B cell (primary cell): ENCODE results near the gene SLC26A1. TPM values are rescaled to one million over a fixed set of nuclear protein-coding genes. Genes with fewer than 3 reads are reported as not detected.

Experiments used
- ATAC-seq: fragments of 200-7000 bp; cut with Tn5 transposase; one replicate; pipeline ENCODE4 v1.10.0; 2021; ENCODE audit warnings: low read depth, mild to moderate bottlenecking, moderate number of reproducible peaks, moderate library complexity
- CTCF ChIA-PET: fragments of 350-600 bp; sonication (Branson Sonifier 250); formaldehyde crosslinking; loops from one replicate; lab custom pipeline; 2021; ENCODE audit warnings: antibody characterized with exemption, inconsistent platforms; lab: Charles Lee
- POLR2A ChIA-PET: fragments of 350-600 bp; sonication (Branson Sonifier 250); formaldehyde crosslinking; loops from one replicate; lab custom pipeline; 2021; ENCODE audit warnings: antibody characterized with exemption; lab: Charles Lee
- DNase-seq: peaks from one replicate; pipeline ENCODE4 v3.0.0; 2013
- H2AFZ ChIP-seq: 2 replicates; pipeline ENCODE4 v1.6.1; 2012; ENCODE audit warnings: mild to moderate bottlenecking, low read depth, low read length; ENCODE audit not compliant: insufficient read depth, poor library complexity, severe bottlenecking
- H3K27ac ChIP-seq, 2 donors: 1 replicate in 1 of 2; 2 replicates in 1 of 2; pipeline ENCODE4 v1.5.1; 2012 to 2013; ENCODE audit warnings: low read length in 2 of 2, mild to moderate bottlenecking in 2 of 2, moderate library complexity in 1 of 2
- H3K27me3 ChIP-seq, 4 experiments: fragments of 200-600 bp in 1 of 4; sonication (generic) in 1 of 4; replicated peaks in 1 of 4; 1 replicate in 2 of 4; 2 replicates in 2 of 4; pipeline versions ENCODE4 v1.6.1 to v1.7.0; 2013 to 2016; ENCODE audit warnings: low read length in 3 of 4, mild to moderate bottlenecking in 2 of 4, mixed read lengths in 1 of 4, moderate library complexity in 1 of 4; ENCODE audit not compliant: insufficient read depth in 4 of 4, control insufficient read depth in 3 of 4; ENCODE audit errors: control extremely low read depth in 1 of 4
- H3K36me3 ChIP-seq, 2 experiments: replicated peaks in 1 of 2; 1 replicate in 1 of 2; 2 replicates in 1 of 2; pipeline versions ENCODE4 v1.6.1 to v1.7.1; 2013; ENCODE audit warnings: low read length in 1 of 2; ENCODE audit not compliant: insufficient read depth in 2 of 2, control insufficient read depth in 1 of 2; ENCODE audit errors: control extremely low read depth in 1 of 2, extremely low read depth in 1 of 2
- H3K4me1 ChIP-seq, 2 donors: fragments of 200-600 bp in 1 of 2; sonication (generic) in 1 of 2; 1 replicate in 1 of 2; 2 replicates in 1 of 2; pipeline versions ENCODE4 v1.5.1 to v1.6.1; 2013 to 2017; ENCODE audit warnings: low read length in 2 of 2; ENCODE audit not compliant: control insufficient read depth in 2 of 2, insufficient read depth in 2 of 2
- H3K4me2 ChIP-seq: replicated peaks from 2 replicates; pipeline ENCODE3; 2012; ENCODE audit warnings: mild to moderate bottlenecking, low read depth, low read length; ENCODE audit not compliant: poor library complexity, severe bottlenecking
- H3K4me3 ChIP-seq, 5 experiments: fragments of 200-600 bp in 1 of 5; sonication (generic) in 1 of 5; 1 replicate in 3 of 5; 2 replicates in 2 of 5; pipeline versions ENCODE4 v1.5.1 to v1.7.0; 2011 to 2016; ENCODE audit warnings: low read length in 4 of 5, mild to moderate bottlenecking in 4 of 5, low read depth in 2 of 5, control low read depth in 1 of 5, moderate library complexity in 1 of 5; ENCODE audit not compliant: insufficient read depth in 1 of 5; ENCODE audit errors: control extremely low read depth in 1 of 5, extremely low read depth in 1 of 5
- H3K79me2 ChIP-seq: fragments of 200-600 bp; sonication (generic); one replicate; pipeline ENCODE4 v1.6.0; 2016; ENCODE audit warnings: low read length; ENCODE audit not compliant: control insufficient read depth, insufficient read depth
- H3K9ac ChIP-seq: fragments of 200-600 bp; sonication (generic); 2 replicates; pipeline ENCODE4 v1.6.1; 2017; ENCODE audit warnings: mild to moderate bottlenecking, low read length, moderate library complexity
- H3K9me3 ChIP-seq, 3 donors: one replicate each; pipeline versions ENCODE4 v1.6.1 to v1.7.1; 2013; ENCODE audit warnings: low read length in 2 of 3; ENCODE audit not compliant: control insufficient read depth in 2 of 3, insufficient read depth in 1 of 3; ENCODE audit errors: control extremely low read depth in 1 of 3
- H4K20me1 ChIP-seq: 2 replicates; pipeline ENCODE4 v1.6.0; 2012; ENCODE audit warnings: mild to moderate bottlenecking, low read length; ENCODE audit not compliant: insufficient read depth, control insufficient read depth, poor library complexity, severe bottlenecking
- H3K27ac Mint-ChIP-seq: one replicate; pipeline ENCODE4 v1.8.0; 2021; ENCODE audit warnings: mixed read lengths
- H3K27me3 Mint-ChIP-seq: one replicate; pipeline ENCODE4 v1.8.0; 2021; ENCODE audit warnings: mixed read lengths
- H3K4me1 Mint-ChIP-seq: one replicate; pipeline ENCODE4 v1.8.0; 2021; ENCODE audit warnings: mixed read lengths
- H3K4me3 Mint-ChIP-seq: one replicate; pipeline ENCODE4 v1.8.0; 2021; ENCODE audit warnings: mixed read lengths
- H3K9me3 Mint-ChIP-seq: one replicate; pipeline ENCODE4 v1.8.0; 2022; ENCODE audit warnings: mixed read lengths; ENCODE audit not compliant: insufficient read depth
- WGBS: methylation state at CpG from one replicate; pipeline ENCODE4 v1.1.5; 2013; ENCODE audit warnings: missing lambda C conversion rate; ENCODE audit not compliant: insufficient coverage; 5-methylcytosine and 5-hydroxymethylcytosine counted together
- intact Hi-C: fragments of 100-400 bp; cut with micrococcal nuclease; formaldehyde crosslinking; loops from one replicate; pipeline ENCODE4 v1.10.0; 2022
- polyA plus RNA-seq: library from polyadenylated mRNA; depleted of rRNA; stranded (reverse); fragments of >200 nt; gene quantifications from 2 replicates; pipeline ENCODE4 v1.2.3, GENCODE V29; 2012
- total RNA-seq, 2 donors: library from RNA; stranded (reverse); fragments of 120-200 nt in 1 of 2; gene quantifications; 1 replicate in 1 of 2; 2 replicates in 1 of 2; pipeline versions ENCODE4 v1.2.3 to v1.2.4, GENCODE V29; 2013 to 2022
- TF ChIP-seq, protein P1 (sequence below): fragments of 200-600 bp; IDR thresholded peaks from one replicate; pipeline ENCODE4 v1.8.0; 2022; ENCODE audit warnings: antibody characterized with exemption, mild to moderate bottlenecking

The SLC26A1 gene
- total and polyA plus RNA-seq, 2 donors (not counting 1 experiment from before 2014, with no cell fraction given) = 0.03 to 1.1 TPM

DNA sequence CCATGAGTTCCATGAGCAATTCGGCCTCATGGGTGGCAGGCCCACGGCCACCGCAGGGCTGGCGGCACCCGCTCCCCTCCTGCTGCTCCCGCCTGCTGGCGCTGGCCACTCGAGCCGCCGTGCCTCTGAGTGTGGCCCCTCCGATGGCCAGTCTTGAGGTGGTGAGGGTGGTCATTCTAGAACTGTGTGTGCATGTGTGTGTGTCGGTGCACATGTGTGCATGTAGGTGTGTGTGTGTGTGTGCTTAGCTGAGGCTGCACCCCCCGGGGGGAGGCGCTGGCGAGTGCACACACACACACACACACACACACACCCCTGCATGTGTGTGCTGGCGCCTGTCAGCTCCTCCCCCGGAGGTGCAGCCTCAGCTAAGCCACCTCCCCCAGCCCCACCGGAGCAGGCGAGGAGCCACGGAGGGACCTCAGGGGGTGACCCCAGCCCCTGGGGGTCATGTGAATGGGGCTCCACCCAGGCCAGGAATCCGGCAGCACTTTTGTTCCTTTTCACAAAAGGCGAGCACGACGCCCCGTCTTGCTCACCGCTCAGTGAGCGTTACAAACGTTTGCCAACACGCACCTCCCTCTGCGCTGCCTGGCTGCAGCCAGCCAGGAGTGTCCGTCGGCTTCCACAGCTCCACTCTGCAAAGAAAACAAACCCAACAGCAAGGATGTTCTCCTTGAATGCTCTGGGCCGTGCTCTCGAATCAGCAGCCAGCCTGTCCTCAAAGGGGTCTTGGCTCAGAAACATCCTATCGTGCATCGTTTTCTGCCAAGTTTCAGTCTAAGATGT is 48.1 kb upstream of the SLC26A1 start:
- ATAC-seq = no peak
- no peak overlapping the region for H3K27ac ChIP-seq

More for the DNA sequence above, 48.1 kb upstream of the SLC26A1 start:
- 72% methylated on average over 34 of the region's 36 CpGs for WGBS
- Histone ChIP-seq H3K4me2 (no peak overlapping the region), H3K9ac (no peak overlapping the region), H2AFZ (no peak overlapping the region), H3K79me2 (no peaks in the 10 kb centered on the region), H3K9me3 (peaks cover 0 to 2% (median 0%) of the 10 kb centered on the region in 3 donors), H3K4me3 (no peak overlapping the region), H3K36me3 (no peaks in the 10 kb centered on the region), H3K27me3 (peaks cover 0 to 24% (median 10%) of the 10 kb centered on the region in 4 experiments), H4K20me1 (no peaks in the 10 kb centered on the region), H3K4me1 (peaks cover 0 to 10% of the 10 kb centered on the region in 2 donors)
- no peak for DNase-seq
- ChIA-PET POLR2A (interaction anchor here (0.6 kb wide), 1 partner anchor 154 kb away, joined by 3 read pairs; no protein-coding TSS in a partner anchor), CTCF (no interaction called here)
- H3K4me1 Mint-ChIP-seq = no peaks in the 10 kb centered on the region
- peaks cover 9% of the 10 kb centered on the region for H3K27me3 Mint-ChIP-seq
- no peak overlapping the region for H3K4me3 Mint-ChIP-seq
- intact Hi-C loops = no loop called here
- TF ChIP-seq, protein P1, sequence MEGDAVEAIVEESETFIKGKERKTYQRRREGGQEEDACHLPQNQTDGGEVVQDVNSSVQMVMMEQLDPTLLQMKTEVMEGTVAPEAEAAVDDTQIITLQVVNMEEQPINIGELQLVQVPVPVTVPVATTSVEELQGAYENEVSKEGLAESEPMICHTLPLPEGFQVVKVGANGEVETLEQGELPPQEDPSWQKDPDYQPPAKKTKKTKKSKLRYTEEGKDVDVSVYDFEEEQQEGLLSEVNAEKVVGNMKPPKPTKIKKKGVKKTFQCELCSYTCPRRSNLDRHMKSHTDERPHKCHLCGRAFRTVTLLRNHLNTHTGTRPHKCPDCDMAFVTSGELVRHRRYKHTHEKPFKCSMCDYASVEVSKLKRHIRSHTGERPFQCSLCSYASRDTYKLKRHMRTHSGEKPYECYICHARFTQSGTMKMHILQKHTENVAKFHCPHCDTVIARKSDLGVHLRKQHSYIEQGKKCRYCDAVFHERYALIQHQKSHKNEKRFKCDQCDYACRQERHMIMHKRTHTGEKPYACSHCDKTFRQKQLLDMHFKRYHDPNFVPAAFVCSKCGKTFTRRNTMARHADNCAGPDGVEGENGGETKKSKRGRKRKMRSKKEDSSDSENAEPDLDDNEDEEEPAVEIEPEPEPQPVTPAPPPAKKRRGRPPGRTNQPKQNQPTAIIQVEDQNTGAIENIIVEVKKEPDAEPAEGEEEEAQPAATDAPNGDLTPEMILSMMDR = no peak
- H3K9me3 Mint-ChIP-seq = no peaks in the 10 kb centered on the region
- H3K27ac Mint-ChIP-seq = no peak overlapping the region
